Nephron progenitor cell (in vitro differentiated cells): ENCODE measurements around the gene MPHOSPH9.

Experiments
- DNase-seq: peaks from one replicate; pipeline ENCODE4 v3.0.0; 2021
- H3K27ac Mint-ChIP-seq: 2 replicates; pipeline ENCODE4 v1.8.0; 2021; ENCODE audit warnings: mild to moderate bottlenecking, moderate library complexity, mixed read lengths
- H3K27me3 Mint-ChIP-seq: 2 replicates; pipeline ENCODE4 v1.8.0; 2021; ENCODE audit warnings: mild to moderate bottlenecking, low read depth, mixed read lengths; ENCODE audit not compliant: poor library complexity
- H3K36me3 Mint-ChIP-seq: 2 replicates; pipeline ENCODE4 v1.8.0; 2021; ENCODE audit warnings: low read depth, mixed read lengths
- H3K4me1 Mint-ChIP-seq: 2 replicates; pipeline ENCODE4 v1.8.0; 2021; ENCODE audit warnings: mixed read lengths
- H3K4me3 Mint-ChIP-seq: 2 replicates; pipeline ENCODE4 v1.8.0; 2021; ENCODE audit warnings: mild to moderate bottlenecking, moderate library complexity, mixed read lengths
- H3K9me3 Mint-ChIP-seq: 2 replicates; pipeline ENCODE4 v1.8.0; 2021; ENCODE audit warnings: mild to moderate bottlenecking, moderate library complexity, mixed read lengths
- CTCF ChIP-seq: fragments of 200-600 bp; sonication (generic); IDR thresholded peaks from 2 replicates; pipeline ENCODE4 v1.5.0; 2021; ENCODE audit warnings: antibody characterized with exemption

Gene MPHOSPH9

GRCh38 chr12:123232807-123233504 lies at the start of gene MPHOSPH9, which contains the start of gene MTRFR:
Gene MPHOSPH9 (minus strand): TSS chr12:123233141. CDS start chr12:123230364, 2,777 bp downstream.
Gene MTRFR (plus strand): TSS chr12:123233436. CDS start chr12:123253675, 20,239 bp downstream.
- peak; percentile 96 for DNase-seq
- TF ChIP-seq CTCF = no peak
- Mint-ChIP-seq H3K4me1 (peaks cover 55% of the 10 kb centered on the region), H3K4me3 (peak within 1 kb of the TSS; percentile 97), H3K9me3 (no peaks in the 10 kb centered on the region), H3K36me3 (peaks cover 38% of the 10 kb centered on the region), H3K27ac (peak within 1 kb of the TSS; percentile 97), H3K27me3 (peaks cover 3% of the 10 kb centered on the region)

- Mint-ChIP-seq H3K27ac (no peak overlapping the region), H3K36me3 (no peaks in the 10 kb centered on the region), H3K4me3 (no peak overlapping the region), H3K4me1 (peaks cover 5% of the 10 kb centered on the region), H3K9me3 (no peaks in the 10 kb centered on the region), H3K27me3 (peaks cover 3% of the 10 kb centered on the region)
- no peak for TF ChIP-seq CTCF
- DNase-seq = no peak
Measured at GRCh38 chr12:123282111-123282510, 49.2 kb upstream of the MPHOSPH9 start.

- DNase-seq = no peak
- Mint-ChIP-seq H3K27me3 (no peaks in the 10 kb centered on the region), H3K36me3 (no peaks in the 10 kb centered on the region), H3K27ac (no peak overlapping the region), H3K4me3 (no peak overlapping the region), H3K4me1 (no peaks in the 10 kb centered on the region), H3K9me3 (no peaks in the 10 kb centered on the region)
- no peak for TF ChIP-seq CTCF
Measured at GRCh38 chr12:123280971-123281370, 48.0 kb upstream of the MPHOSPH9 start.

- H3K4me1 Mint-ChIP-seq = peaks cover 5% of the 10 kb centered on the region
- no peaks in the 10 kb centered on the region for H3K9me3 Mint-ChIP-seq
- no peak for DNase-seq
- H3K27ac Mint-ChIP-seq = no peak overlapping the region
- H3K36me3 Mint-ChIP-seq = no peaks in the 10 kb centered on the region
- peaks cover 4% of the 10 kb centered on the region for H3K27me3 Mint-ChIP-seq
- H3K4me3 Mint-ChIP-seq = no peak overlapping the region
- no peak for TF ChIP-seq CTCF
Measured at GRCh38 chr12:123278101-123278627, 45.2 kb upstream of the MPHOSPH9 start.

GRCh38 chr12:123273166-123273565 lies 40.2 kb upstream of the MPHOSPH9 start:
- peaks cover 33% of the 10 kb centered on the region for H3K4me1 Mint-ChIP-seq
- no peaks in the 10 kb centered on the region for H3K36me3 Mint-ChIP-seq
- peaks cover 4% of the 10 kb centered on the region for H3K27me3 Mint-ChIP-seq
- H3K9me3 Mint-ChIP-seq = no peaks in the 10 kb centered on the region
- no peak for TF ChIP-seq CTCF
- peak overlapping the region; percentile 86 for H3K4me3 Mint-ChIP-seq
- no peak for DNase-seq
- H3K27ac Mint-ChIP-seq = peak overlapping the region; percentile 52
